Measurements from ENCODE around the gene MAPK14. TPM values are rescaled to one million over a fixed set of nuclear protein-coding genes. Genes with fewer than 3 reads are reported as not detected.
"Not testable (repeated sequence)": the region's sequence is repeated elsewhere in the genome, so short reads cannot be mapped to it uniquely, and the experiment has no call there.

MAPK14 gene
- total RNA-seq, result 10 to 100 TPM; 66.7 to 68.6 TPM

- no peaks in the 10 kb centered on the region for H3K9me3 Mint-ChIP-seq
- peaks cover 22% of the 10 kb centered on the region for H3K27me3 Mint-ChIP-seq
- DNase-seq, result peak; percentile 100
- ChIA-PET POLR2A (interaction anchor here (0.5 to 1.1 kb wide), 2 partner anchors 139 to 327 kb away, joined by 3 to 4 read pairs; no protein-coding TSS in a partner anchor), CTCF (interaction anchor here (0.5 to 4.4 kb wide), 42 partner anchors 9 to 556 kb away, joined by 3 to 45 read pairs (median 4); partner anchors contain the start of gene MAPK13)
- peak within 1 kb of the TSS; percentile 91 for H3K27ac Mint-ChIP-seq
- peaks cover 20% of the 10 kb centered on the region for H3K36me3 Mint-ChIP-seq (ENCODE audit: low read depth)
- peak within 1 kb of the TSS; percentile 93 for H3K4me3 Mint-ChIP-seq
- H3K4me1 Mint-ChIP-seq, result peaks cover 43% of the 10 kb centered on the region
Measured at GRCh38 chr6:36027501-36028087, at the start of gene MAPK14. Gene MAPK14 (plus strand): TSS chr6:36027808. CDS start chr6:36028158, 350 bp downstream.

GRCh38 chr6:35980126-35980525 lies 47.5 kb upstream of the MAPK14 start:
- POLR2A ChIA-PET; H3K27ac Mint-ChIP-seq; H3K9me3 Mint-ChIP-seq; H3K4me3 Mint-ChIP-seq; H3K4me1 Mint-ChIP-seq; H3K36me3 Mint-ChIP-seq (ENCODE audit: low read depth); DNase-seq: not testable (repeated sequence)
- peaks cover 14% of the 10 kb centered on the region for H3K27me3 Mint-ChIP-seq
- CTCF ChIA-PET, result interaction anchor here (1.3 kb wide), 1 partner anchor 8 kb away, joined by 4 read pairs; no protein-coding TSS in a partner anchor

- ChIA-PET CTCF (no interaction called here), POLR2A (no interaction called here)
- Mint-ChIP-seq H3K27ac (no peak overlapping the region), H3K27me3 (peaks cover 16% of the 10 kb centered on the region), H3K4me1 (no peaks in the 10 kb centered on the region), H3K9me3 (no peaks in the 10 kb centered on the region), H3K36me3 (ENCODE audit: low read depth) (no peaks in the 10 kb centered on the region), H3K4me3 (no peak overlapping the region)
- DNase-seq, result no peak
Measured at GRCh38 chr6:35980991-35981645, 46.5 kb upstream of the MAPK14 start.

- Mint-ChIP-seq H3K36me3 (ENCODE audit: low read depth) (no peaks in the 10 kb centered on the region), H3K4me1 (no peaks in the 10 kb centered on the region), H3K27me3 (peaks cover 16% of the 10 kb centered on the region), H3K27ac (no peak overlapping the region), H3K9me3 (no peaks in the 10 kb centered on the region), H3K4me3 (no peak overlapping the region)
- POLR2A ChIA-PET, result no interaction called here
- no peak for DNase-seq
- CTCF ChIA-PET, result no interaction called here
Measured at GRCh38 chr6:35984701-35985100, 42.9 kb upstream of the MAPK14 start.

- H3K4me1 Mint-ChIP-seq; DNase-seq; H3K27me3 Mint-ChIP-seq; POLR2A ChIA-PET; H3K4me3 Mint-ChIP-seq; H3K27ac Mint-ChIP-seq; H3K36me3 Mint-ChIP-seq (ENCODE audit: low read depth); H3K9me3 Mint-ChIP-seq: not testable (repeated sequence)
- CTCF ChIA-PET, result interaction anchor here (1.1 to 1.3 kb wide), 2 partner anchors 8 to 9 kb away, joined by 4 read pairs; no protein-coding TSS in a partner anchor
Measured at GRCh38 chr6:35988047-35988446, 39.6 kb upstream of the MAPK14 start.

- no peak overlapping the region for H3K4me3 Mint-ChIP-seq
- ChIA-PET CTCF (interaction anchor here (0.6 to 0.9 kb wide), 2 partner anchors 13 to 102 kb away, joined by 3 to 4 read pairs; no protein-coding TSS in a partner anchor), POLR2A (no interaction called here)
- peaks cover 2% of the 10 kb centered on the region for H3K27me3 Mint-ChIP-seq
- no peak for DNase-seq
- no peaks in the 10 kb centered on the region for H3K9me3 Mint-ChIP-seq
- H3K36me3 Mint-ChIP-seq (ENCODE audit: low read depth), result no peaks in the 10 kb centered on the region
- no peaks in the 10 kb centered on the region for H3K4me1 Mint-ChIP-seq
- no peak overlapping the region for H3K27ac Mint-ChIP-seq
Measured at GRCh38 chr6:35993150-35993549, 34.5 kb upstream of the MAPK14 start.

- H3K36me3 Mint-ChIP-seq (ENCODE audit: low read depth), result no peaks in the 10 kb centered on the region
- no peak for DNase-seq
- H3K4me1 Mint-ChIP-seq, result no peaks in the 10 kb centered on the region
- H3K27ac Mint-ChIP-seq, result no peak overlapping the region
- no peak overlapping the region for H3K4me3 Mint-ChIP-seq
- CTCF ChIA-PET, result no interaction called here
- H3K9me3 Mint-ChIP-seq, result no peaks in the 10 kb centered on the region
- POLR2A ChIA-PET, result no interaction called here
- H3K27me3 Mint-ChIP-seq, result peaks cover 5% of the 10 kb centered on the region
Measured at GRCh38 chr6:36000451-36000850, 27.2 kb upstream of the MAPK14 start.

- Mint-ChIP-seq H3K27me3 (peaks cover 7% of the 10 kb centered on the region), H3K4me3 (no peak overlapping the region), H3K9me3 (no peaks in the 10 kb centered on the region), H3K27ac (no peak overlapping the region), H3K4me1 (no peaks in the 10 kb centered on the region), H3K36me3 (ENCODE audit: low read depth) (no peaks in the 10 kb centered on the region)
- ChIA-PET CTCF (interaction anchor here (2.1 kb wide), 1 partner anchor 12 kb away, joined by 9 read pairs; the partner anchor contains the start of gene MAPK14), POLR2A (no interaction called here)
- no peak for DNase-seq
Measured at GRCh38 chr6:36015666-36016065, 11.9 kb upstream of the MAPK14 start.

GRCh38 chr6:36018339-36018738 lies 9.3 kb upstream of the MAPK14 start:
- no peak overlapping the region for H3K27ac Mint-ChIP-seq
- H3K36me3 Mint-ChIP-seq (ENCODE audit: low read depth), result no peaks in the 10 kb centered on the region
- no peaks in the 10 kb centered on the region for H3K9me3 Mint-ChIP-seq
- H3K27me3 Mint-ChIP-seq, result peaks cover 3% of the 10 kb centered on the region
- H3K4me1 Mint-ChIP-seq, result no peaks in the 10 kb centered on the region
- H3K4me3 Mint-ChIP-seq, result no peak overlapping the region
- ChIA-PET CTCF (interaction anchor here (0.6 to 1.3 kb wide), 2 partner anchors 9 to 358 kb away, joined by 4 to 5 read pairs; partner anchors contain the start of gene MAPK14), POLR2A (no interaction called here)
- no peak for DNase-seq

- CTCF ChIA-PET, result interaction anchor here (0.6 to 1.3 kb wide), 2 partner anchors 8 to 357 kb away, joined by 4 to 5 read pairs; partner anchors contain the start of gene MAPK14
- H3K4me1 Mint-ChIP-seq, result peaks cover 5% of the 10 kb centered on the region
- no peak for DNase-seq
- no peak overlapping the region for H3K4me3 Mint-ChIP-seq
- no peaks in the 10 kb centered on the region for H3K36me3 Mint-ChIP-seq (ENCODE audit: low read depth)
- H3K27ac Mint-ChIP-seq, result no peak overlapping the region
- POLR2A ChIA-PET, result no interaction called here
- H3K9me3 Mint-ChIP-seq, result no peaks in the 10 kb centered on the region
- peaks cover 8% of the 10 kb centered on the region for H3K27me3 Mint-ChIP-seq
Measured at GRCh38 chr6:36019167-36019566, 8.4 kb upstream of the MAPK14 start.

- DNase-seq, result no peak
- ChIA-PET POLR2A (no interaction called here), CTCF (no interaction called here)
- Mint-ChIP-seq H3K36me3 (ENCODE audit: low read depth) (no peaks in the 10 kb centered on the region), H3K27me3 (peaks cover 15% of the 10 kb centered on the region), H3K4me3 (no peak overlapping the region), H3K9me3 (no peaks in the 10 kb centered on the region), H3K4me1 (peaks cover 10% of the 10 kb centered on the region), H3K27ac (no peak overlapping the region)
Measured at GRCh38 chr6:36020154-36020553, 7.5 kb upstream of the MAPK14 start.

GRCh38 chr6:36023996-36024795 lies 3.4 kb upstream of the MAPK14 start, which contains the start of gene SLC26A8:
Gene SLC26A8 (minus strand): TSS chr6:36024641. CDS start chr6:36019707, 4,934 bp downstream.
- Mint-ChIP-seq H3K36me3 (ENCODE audit: low read depth) (peaks cover 5% of the 10 kb centered on the region), H3K27me3 (peaks cover 22% of the 10 kb centered on the region), H3K4me3 (no peak within 1 kb of the TSS), H3K9me3 (no peaks in the 10 kb centered on the region), H3K4me1 (peaks cover 19% of the 10 kb centered on the region), H3K27ac (no peak within 1 kb of the TSS)
- no peak for DNase-seq
- ChIA-PET POLR2A (no interaction called here), CTCF (interaction anchor here (0.5 kb wide), 1 partner anchor 100 kb away, joined by 3 read pairs; no protein-coding TSS in a partner anchor)
